Raji (cell line): ENCODE results near the gene CDH4.

ENCODE experiments used
- POLR2A ChIP-seq: IDR thresholded peaks from 2 replicates; pipeline ENCODE4 v1.6.1; 2011; ENCODE audit warnings: low read depth, low read length, control low read depth; ENCODE audit not compliant: insufficient read depth

CDH4 gene

DNA sequence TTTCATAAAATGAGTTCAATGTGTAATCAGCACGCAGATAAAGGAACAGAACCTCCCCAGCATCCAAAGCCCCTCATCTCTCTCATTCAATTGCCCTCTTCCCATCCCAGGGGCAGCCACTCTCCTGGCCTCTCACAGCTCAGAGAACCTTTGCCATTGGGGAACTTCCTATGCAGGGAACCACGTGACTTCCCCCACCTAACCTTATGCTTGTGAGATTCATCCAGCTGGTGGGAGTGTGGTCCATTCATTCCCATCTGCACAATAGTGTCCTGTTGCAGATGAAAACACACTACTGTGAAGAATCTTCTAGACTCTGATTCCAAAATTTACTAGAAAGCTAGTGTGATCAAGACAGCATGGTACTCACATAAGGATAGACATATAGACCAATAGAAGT lies 299.3 kb downstream of the CDH4 start:
- no peak for TF ChIP-seq POLR2A

DNA sequence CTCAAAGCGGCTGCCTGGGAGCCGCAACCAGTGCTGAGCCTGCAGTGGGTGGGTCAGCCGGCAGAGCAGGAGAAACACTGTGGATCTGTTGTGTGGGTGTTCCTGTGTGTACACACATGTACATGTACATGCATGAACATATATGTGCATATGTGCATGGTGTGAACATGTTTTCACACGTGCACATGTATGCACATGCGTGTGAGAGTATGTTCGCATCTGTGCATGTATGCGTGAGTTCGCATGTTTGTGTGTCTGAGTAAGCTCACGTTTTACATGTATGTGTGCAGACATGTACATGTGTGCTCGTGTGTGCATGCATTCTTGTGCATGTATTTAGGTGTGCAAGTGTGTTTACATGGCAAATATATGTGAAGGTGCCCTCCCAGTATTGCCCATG lies 302.6 kb downstream of the CDH4 start:
- TF ChIP-seq POLR2A: no peak

- TF ChIP-seq POLR2A: no peak
Observed at GRCh38 chr20:61555566-61555965, 303.5 kb downstream of the CDH4 start.

- TF ChIP-seq POLR2A: no peak
Observed at GRCh38 chr20:61556111-61556510, 304.1 kb downstream of the CDH4 start.

GRCh38 chr20:61556673-61557072 lies 304.6 kb downstream of the CDH4 start:
- no peak for TF ChIP-seq POLR2A

DNA sequence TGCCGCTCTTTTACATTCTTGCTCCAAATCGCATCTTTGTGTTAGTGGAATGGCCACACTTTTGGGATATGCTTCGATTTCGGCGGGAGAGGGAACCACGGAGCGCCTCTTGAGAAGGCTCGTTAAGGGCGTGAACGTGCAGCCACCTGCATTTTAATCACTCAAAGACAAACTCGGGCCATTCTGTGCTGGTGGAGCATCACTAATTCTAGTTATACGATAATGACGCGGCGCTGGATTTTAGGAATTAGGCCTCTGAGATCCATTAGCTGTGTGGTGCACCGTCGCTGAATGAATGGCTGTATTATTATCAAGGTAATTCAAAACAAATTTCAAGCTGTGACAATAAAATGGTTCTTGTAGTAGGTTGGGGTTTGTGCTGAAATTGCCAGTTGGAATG lies 305.6 kb downstream of the CDH4 start:
- TF ChIP-seq POLR2A: no peak

DNA sequence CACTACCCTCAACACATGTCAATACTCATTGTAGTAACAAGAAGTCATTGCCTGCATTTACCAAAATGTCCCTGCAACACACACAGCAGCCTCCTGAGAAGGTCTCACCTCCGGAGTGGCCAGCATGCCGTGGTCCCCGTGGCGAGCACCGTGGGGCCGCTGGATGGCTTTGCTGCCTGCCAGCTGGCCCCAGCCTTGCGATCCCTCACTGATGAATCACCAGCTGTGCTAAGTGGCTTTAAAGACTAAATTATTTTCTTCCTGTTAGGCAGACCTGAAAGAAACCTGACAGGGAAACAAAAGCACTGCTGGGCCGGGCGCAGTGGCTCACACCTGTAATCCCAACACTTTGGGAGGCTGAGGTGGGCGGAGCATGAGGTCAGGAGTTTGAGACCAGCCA lies 306.7 kb downstream of the CDH4 start:
- TF ChIP-seq POLR2A: no peak

DNA sequence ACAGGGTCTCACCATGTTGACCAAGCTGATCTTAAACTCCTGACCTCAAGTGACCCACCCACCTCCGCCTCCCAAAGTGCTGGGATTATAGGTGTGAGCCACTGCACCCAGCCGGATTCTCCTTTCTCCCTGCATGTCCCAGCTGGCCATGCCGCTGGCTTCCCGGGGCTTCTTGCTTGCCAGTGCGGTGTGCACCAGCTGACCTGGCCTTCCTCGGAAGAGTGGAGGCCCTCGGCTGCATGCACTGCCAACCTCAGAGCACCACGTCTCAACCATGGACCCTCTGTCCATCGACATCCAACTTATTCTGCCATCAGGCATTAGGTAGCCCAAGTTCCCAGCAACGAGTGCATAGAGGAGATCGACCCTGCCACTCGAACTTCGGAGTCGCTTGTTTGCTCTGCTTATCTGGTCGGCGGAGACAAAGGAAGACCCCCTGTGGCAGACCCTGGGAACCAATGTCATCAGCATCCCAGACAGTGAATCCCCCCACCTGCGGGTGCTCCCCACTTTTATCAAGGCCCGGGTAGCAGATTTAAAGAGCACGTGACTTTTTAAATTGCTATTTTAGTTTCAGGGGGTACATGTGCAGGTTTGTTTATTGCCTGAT lies 307.8 kb downstream of the CDH4 start:
- no peak for TF ChIP-seq POLR2A

GRCh38 chr20:61560361-61560853 lies 308.3 kb downstream of the CDH4 start:
- TF ChIP-seq POLR2A: no peak

- TF ChIP-seq POLR2A: no peak
Observed at GRCh38 chr20:61561111-61561830, 309.2 kb downstream of the CDH4 start.

GRCh38 chr20:61562491-61562890 lies 310.4 kb downstream of the CDH4 start:
- no peak for TF ChIP-seq POLR2A

- TF ChIP-seq POLR2A: no peak
Observed at GRCh38 chr20:61562897-61563504, 310.9 kb downstream of the CDH4 start.

GRCh38 chr20:61564628-61565027 lies 312.6 kb downstream of the CDH4 start:
- TF ChIP-seq POLR2A: no peak

- no peak for TF ChIP-seq POLR2A
Observed at GRCh38 chr20:61565791-61566190, 313.7 kb downstream of the CDH4 start.

GRCh38 chr20:61566691-61567090 lies 314.6 kb downstream of the CDH4 start:
- TF ChIP-seq POLR2A: no peak

- no peak for TF ChIP-seq POLR2A
Observed at GRCh38 chr20:61567204-61567603, 315.1 kb downstream of the CDH4 start.
